HL-60 (cell line): ENCODE measurements around the gene COMMD1.
A peak's percentile ranks its signal among the peaks of the same experiment; 100 is the strongest.

Experiments
- DNase-seq, 2 experiments: peaks; one replicate each; pipeline ENCODE4 v3.0.0-alpha.2; 2010 to 2020; ENCODE audit warnings: low read depth in 1 of 2, low spot score in 1 of 2
- H3K27ac ChIP-seq: fragments of 250-450 bp; sonication (Bioruptor Pico); replicated peaks from 2 replicates; pipeline ENCODE4 v1.5.1; 2020; ENCODE audit warnings: mild to moderate bottlenecking, moderate library complexity
- H3K27me3 ChIP-seq: fragments of 250-450 bp; sonication (Bioruptor Pico); 2 replicates; pipeline ENCODE4 v1.5.1; 2021; ENCODE audit warnings: mild to moderate bottlenecking, moderate library complexity; ENCODE audit not compliant: insufficient read depth, poor library complexity, severe bottlenecking
- H3K4me3 ChIP-seq: replicated peaks from 2 replicates; pipeline ENCODE4 v1.5.1; 2011; ENCODE audit warnings: mild to moderate bottlenecking, control low read depth, low read length; ENCODE audit not compliant: insufficient read depth
- CTCF ChIP-seq: IDR thresholded peaks from one replicate; pipeline ENCODE4 v1.5.1; 2011; ENCODE audit warnings: low read length, control low read depth, inconsistent platforms; ENCODE audit not compliant: insufficient read depth
- GABPA ChIP-seq: IDR thresholded peaks from 2 replicates; pipeline ENCODE4 v1.6.1; 2012; ENCODE audit warnings: low read depth
- POLR2AphosphoS5 ChIP-seq: IDR thresholded peaks from 2 replicates; pipeline ENCODE4 v1.6.1; 2012; ENCODE audit warnings: low read depth
- REST ChIP-seq: IDR thresholded peaks from 2 replicates; pipeline ENCODE4 v1.6.1; 2012; ENCODE audit warnings: low read depth; ENCODE audit not compliant: insufficient replicate concordance
- SPI1 ChIP-seq: IDR thresholded peaks from 2 replicates; pipeline ENCODE4 v1.6.1; 2012; ENCODE audit warnings: low read depth, mild to moderate bottlenecking, borderline replicate concordance

The COMMD1 gene

GRCh38 chr2:62147610-62148301 is 242.3 kb downstream of the COMMD1 start:
- peak in 1 of 2 experiments; percentile 11 for DNase-seq
- Histone ChIP-seq H3K27me3 (no peaks in the 10 kb centered on the region), H3K27ac (no peak overlapping the region), H3K4me3 (no peak overlapping the region)
- no peak for TF ChIP-seq SPI1
- no peak for TF ChIP-seq GABPA
- no peak for TF ChIP-seq CTCF
- no peak for TF ChIP-seq POLR2AphosphoS5
- no peak for TF ChIP-seq REST

GRCh38 chr2:62149708-62150107 is 244.2 kb downstream of the COMMD1 start:
- Histone ChIP-seq H3K27ac (no peak overlapping the region), H3K27me3 (no peaks in the 10 kb centered on the region), H3K4me3 (no peak overlapping the region)
- DNase-seq: no peak
- TF ChIP-seq POLR2AphosphoS5 (no peak), SPI1 (no peak), GABPA (no peak), REST (no peak), CTCF (no peak)

GRCh38 chr2:62150597-62151305 is 245.3 kb downstream of the COMMD1 start:
- Histone ChIP-seq H3K27me3 (no peaks in the 10 kb centered on the region), H3K27ac (no peak overlapping the region), H3K4me3 (no peak overlapping the region)
- TF ChIP-seq POLR2AphosphoS5 (no peak), GABPA (no peak), CTCF (no peak), REST (no peak), SPI1 (no peak)
- no peak for DNase-seq
